ENCODE results near the gene CTPS2. TPM values are rescaled to one million over a fixed set of nuclear protein-coding genes. Genes with fewer than 3 reads are reported as not detected.

CTPS2 gene
- total RNA-seq, 2 experiments from 2014 or later, result 6.3 to 6.6 TPM

GRCh38 chrX:16665089-16665488 is 47.4 kb downstream of the CTPS2 start:
- Mint-ChIP-seq H3K36me3 (peaks cover 3% of the 10 kb centered on the region), H3K27me3 (no peaks in the 10 kb centered on the region), H3K9me3 (no peaks in the 10 kb centered on the region), H3K27ac (no peak overlapping the region), H3K4me1 (ENCODE audit: low read depth) (no peaks in the 10 kb centered on the region), H3K4me3 (no peak overlapping the region)
- ChIA-PET POLR2A (no interaction called here), CTCF (interaction anchor here (1.5 to 1.6 kb wide), 2 partner anchors 220 to 229 kb away, joined by 4 to 7 read pairs; no protein-coding TSS in a partner anchor)
- intact Hi-C loops (cut with micrococcal nuclease), result no loop called here
- DNase-seq, result no peak

GRCh38 chrX:16664626-16665025 is 47.8 kb downstream of the CTPS2 start:
- no peak for DNase-seq
- POLR2A ChIA-PET, result no interaction called here
- H3K36me3 Mint-ChIP-seq, result peaks cover 3% of the 10 kb centered on the region
- no peak overlapping the region for H3K4me3 Mint-ChIP-seq
- no peak overlapping the region for H3K27ac Mint-ChIP-seq
- H3K4me1 Mint-ChIP-seq (ENCODE audit: low read depth), result no peaks in the 10 kb centered on the region
- intact Hi-C loops (cut with micrococcal nuclease), result no loop called here
- no peaks in the 10 kb centered on the region for H3K27me3 Mint-ChIP-seq
- CTCF ChIA-PET, result interaction anchor here (1.5 to 1.6 kb wide), 2 partner anchors 220 to 228 kb away, joined by 4 to 7 read pairs; no protein-coding TSS in a partner anchor
- H3K9me3 Mint-ChIP-seq, result no peaks in the 10 kb centered on the region

- intact Hi-C loops (cut with micrococcal nuclease), result no loop called here
- Mint-ChIP-seq H3K9me3 (no peaks in the 10 kb centered on the region), H3K27ac (no peak overlapping the region), H3K4me3 (no peak overlapping the region), H3K4me1 (ENCODE audit: low read depth) (no peaks in the 10 kb centered on the region), H3K27me3 (no peaks in the 10 kb centered on the region), H3K36me3 (peaks cover 3% of the 10 kb centered on the region)
- no peak for DNase-seq
- ChIA-PET POLR2A (no interaction called here), CTCF (interaction anchor here (1.6 kb wide), 1 partner anchor 219 kb away, joined by 7 read pairs; no protein-coding TSS in a partner anchor)
Observed at GRCh38 chrX:16664074-16664473, 48.4 kb downstream of the CTPS2 start.

GRCh38 chrX:16662402-16662801 is 50.1 kb downstream of the CTPS2 start:
- H3K27ac Mint-ChIP-seq, result no peak overlapping the region
- H3K36me3 Mint-ChIP-seq, result peaks cover 3% of the 10 kb centered on the region
- POLR2A ChIA-PET, result no interaction called here
- no peak for DNase-seq
- H3K4me1 Mint-ChIP-seq (ENCODE audit: low read depth), result no peaks in the 10 kb centered on the region
- no peak overlapping the region for H3K4me3 Mint-ChIP-seq
- H3K9me3 Mint-ChIP-seq, result no peaks in the 10 kb centered on the region
- no peaks in the 10 kb centered on the region for H3K27me3 Mint-ChIP-seq
- CTCF ChIA-PET, result no interaction called here
- intact Hi-C loops (cut with micrococcal nuclease), result no loop called here

GRCh38 chrX:16661495-16661894 is 51.0 kb downstream of the CTPS2 start:
- POLR2A ChIA-PET, result no interaction called here
- CTCF ChIA-PET, result no interaction called here
- Mint-ChIP-seq H3K27ac (no peak overlapping the region), H3K4me3 (no peak overlapping the region), H3K9me3 (no peaks in the 10 kb centered on the region), H3K36me3 (peaks cover 3% of the 10 kb centered on the region), H3K4me1 (ENCODE audit: low read depth) (no peaks in the 10 kb centered on the region), H3K27me3 (no peaks in the 10 kb centered on the region)
- intact Hi-C loops (cut with micrococcal nuclease), result no loop called here
- no peak for DNase-seq

GRCh38 chrX:16659321-16659720 is 53.1 kb downstream of the CTPS2 start:
- Mint-ChIP-seq H3K36me3 (no peaks in the 10 kb centered on the region), H3K4me1 (ENCODE audit: low read depth) (no peaks in the 10 kb centered on the region), H3K4me3 (no peak overlapping the region), H3K9me3 (no peaks in the 10 kb centered on the region), H3K27me3 (no peaks in the 10 kb centered on the region), H3K27ac (no peak overlapping the region)
- POLR2A ChIA-PET, result no interaction called here
- intact Hi-C loops (cut with micrococcal nuclease), result no loop called here
- no peak for DNase-seq
- CTCF ChIA-PET, result no interaction called here

- CTCF ChIA-PET, result no interaction called here
- POLR2A ChIA-PET, result no interaction called here
- H3K36me3 Mint-ChIP-seq, result no peaks in the 10 kb centered on the region
- no peaks in the 10 kb centered on the region for H3K27me3 Mint-ChIP-seq
- no peak overlapping the region for H3K27ac Mint-ChIP-seq
- H3K4me1 Mint-ChIP-seq (ENCODE audit: low read depth), result no peaks in the 10 kb centered on the region
- intact Hi-C loops (cut with micrococcal nuclease), result no loop called here
- no peaks in the 10 kb centered on the region for H3K9me3 Mint-ChIP-seq
- no peak for DNase-seq
- H3K4me3 Mint-ChIP-seq, result no peak overlapping the region
Observed at GRCh38 chrX:16658284-16658683, 54.2 kb downstream of the CTPS2 start.

- DNase-seq, result no peak
- intact Hi-C loops (cut with micrococcal nuclease), result no loop called here
- Mint-ChIP-seq H3K9me3 (no peaks in the 10 kb centered on the region), H3K4me3 (no peak overlapping the region), H3K4me1 (ENCODE audit: low read depth) (no peaks in the 10 kb centered on the region), H3K36me3 (no peaks in the 10 kb centered on the region), H3K27ac (no peak overlapping the region), H3K27me3 (no peaks in the 10 kb centered on the region)
- CTCF ChIA-PET, result no interaction called here
- POLR2A ChIA-PET, result no interaction called here
Observed at GRCh38 chrX:16654093-16654492, 58.4 kb downstream of the CTPS2 start.

- Mint-ChIP-seq H3K4me3 (no peak overlapping the region), H3K36me3 (no peaks in the 10 kb centered on the region), H3K4me1 (ENCODE audit: low read depth) (no peaks in the 10 kb centered on the region), H3K9me3 (no peaks in the 10 kb centered on the region), H3K27me3 (no peaks in the 10 kb centered on the region), H3K27ac (no peak overlapping the region)
- no peak for DNase-seq
- intact Hi-C loops (cut with micrococcal nuclease), result no loop called here
- CTCF ChIA-PET, result no interaction called here
- POLR2A ChIA-PET, result no interaction called here
Observed at GRCh38 chrX:16653424-16653823, 59.0 kb downstream of the CTPS2 start.

- no peaks in the 10 kb centered on the region for H3K9me3 Mint-ChIP-seq
- H3K27ac Mint-ChIP-seq, result no peak overlapping the region
- H3K27me3 Mint-ChIP-seq, result no peaks in the 10 kb centered on the region
- no peak for DNase-seq
- intact Hi-C loops (cut with micrococcal nuclease), result no loop called here
- no peaks in the 10 kb centered on the region for H3K36me3 Mint-ChIP-seq
- POLR2A ChIA-PET, result no interaction called here
- CTCF ChIA-PET, result no interaction called here
- H3K4me3 Mint-ChIP-seq, result no peak overlapping the region
- no peaks in the 10 kb centered on the region for H3K4me1 Mint-ChIP-seq (ENCODE audit: low read depth)
Observed at GRCh38 chrX:16651391-16652024, 61.0 kb downstream of the CTPS2 start.

- no peaks in the 10 kb centered on the region for H3K36me3 Mint-ChIP-seq
- H3K27me3 Mint-ChIP-seq, result no peaks in the 10 kb centered on the region
- DNase-seq, result no peak
- no peaks in the 10 kb centered on the region for H3K9me3 Mint-ChIP-seq
- CTCF ChIA-PET, result interaction anchor here (1.5 kb wide), 1 partner anchor 213 kb away, joined by 3 read pairs; no protein-coding TSS in a partner anchor
- intact Hi-C loops (cut with micrococcal nuclease), result no loop called here
- no peaks in the 10 kb centered on the region for H3K4me1 Mint-ChIP-seq (ENCODE audit: low read depth)
- H3K27ac Mint-ChIP-seq, result no peak within 1 kb of the TSS
- POLR2A ChIA-PET, result no interaction called here
- no peak within 1 kb of the TSS for H3K4me3 Mint-ChIP-seq
Observed at GRCh38 chrX:16649858-16650257, 62.6 kb downstream of the CTPS2 start, which contains the start of gene S100G. TSS of gene S100G (plus strand) at chrX:16650158. CDS start at chrX:16651007, 849 bp downstream.

- ChIA-PET POLR2A (no interaction called here), CTCF (no interaction called here)
- intact Hi-C loops (cut with micrococcal nuclease), result no loop called here
- Mint-ChIP-seq H3K4me3 (no peak overlapping the region), H3K4me1 (ENCODE audit: low read depth) (no peaks in the 10 kb centered on the region), H3K27me3 (no peaks in the 10 kb centered on the region), H3K9me3 (no peaks in the 10 kb centered on the region), H3K36me3 (no peaks in the 10 kb centered on the region), H3K27ac (no peak overlapping the region)
- DNase-seq, result no peak
Observed at GRCh38 chrX:16646366-16647138, 65.9 kb downstream of the CTPS2 start.

GRCh38 chrX:16643176-16643575 is 69.3 kb downstream of the CTPS2 start:
- Mint-ChIP-seq H3K9me3 (no peaks in the 10 kb centered on the region), H3K27ac (no peak overlapping the region)

More at GRCh38 chrX:16643176-16643575, 69.3 kb downstream of the CTPS2 start:
- ChIA-PET POLR2A (no interaction called here), CTCF (no interaction called here)
- Mint-ChIP-seq H3K4me3 (no peak overlapping the region), H3K36me3 (no peaks in the 10 kb centered on the region), H3K4me1 (ENCODE audit: low read depth) (no peaks in the 10 kb centered on the region), H3K27me3 (no peaks in the 10 kb centered on the region)
- DNase-seq, result no peak
- intact Hi-C loops (cut with micrococcal nuclease), result no loop called here

All from activated CD4-positive, alpha-beta memory T cell treated with anti-CD3 and anti-CD28 coated beads for 36 hours (primary cell).